Left kidney (tissue), 2 donors: Measurements from ENCODE around the gene CCDC97. TPM values are rescaled to one million over a fixed set of nuclear protein-coding genes. Genes with fewer than 3 reads are reported as not detected.
"Not testable (repeated sequence)": the region's sequence is repeated elsewhere in the genome, so short reads cannot be mapped to it uniquely, and the experiment has no call there.

ENCODE experiments used
- DNase-seq: peaks from one replicate; pipeline ENCODE4 v3.0.0-alpha.2; 2013
- polyA plus RNA-seq: library from polyadenylated mRNA; unstranded; fragments of 120-200 nt; gene quantifications from one replicate; pipeline ENCODE4 v1.2.1, GENCODE V29; 2013; ENCODE audit not compliant: insufficient read length

CCDC97 gene
- polyA plus RNA-seq, 1 donor: 31.0 TPM

DNA sequence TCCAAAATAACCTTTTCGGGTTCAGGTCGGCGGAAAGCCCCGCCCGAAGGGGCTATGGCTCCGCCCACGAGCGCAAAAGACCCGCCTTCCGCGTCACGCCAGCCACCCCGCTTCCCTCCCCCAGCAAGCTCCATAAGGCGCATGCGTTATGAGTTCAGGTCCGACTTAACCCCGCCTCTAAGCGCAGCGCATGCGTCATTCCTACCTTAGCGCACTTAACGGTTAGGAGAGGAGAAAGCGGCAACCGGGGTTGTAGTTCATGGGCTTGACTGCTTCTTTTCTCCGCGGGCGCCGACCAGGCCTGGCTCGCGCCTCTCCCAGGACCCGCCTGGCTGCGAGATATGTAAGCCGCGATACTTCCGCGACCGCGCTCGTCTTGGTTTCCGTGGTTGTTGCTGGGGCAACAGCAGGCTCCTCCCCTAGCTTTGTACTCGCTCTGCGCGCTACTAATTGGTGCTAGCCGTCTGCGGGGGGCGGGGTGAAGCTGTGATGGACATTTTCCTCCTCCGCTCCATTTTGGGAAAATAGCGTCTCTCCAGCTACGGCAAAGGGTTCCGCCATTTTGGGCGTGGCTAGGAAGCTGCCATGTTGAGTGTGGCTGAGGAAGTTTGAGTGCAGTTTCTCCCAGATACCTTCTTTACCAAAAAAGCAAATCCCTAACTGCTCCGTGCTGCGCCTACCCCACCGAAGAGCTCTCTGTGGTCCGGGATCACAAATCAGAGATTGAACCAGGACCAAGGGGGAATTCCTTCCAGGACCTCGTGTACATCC is 54.0 kb downstream of the CCDC97 start, which contains the start of gene B9D2:
TSS of gene B9D2 (minus strand) at position 397 of the 771 bp plus-strand sequence. CDS start 630 bp downstream, outside the sequence.
- peak; percentile 98 for DNase-seq

DNA sequence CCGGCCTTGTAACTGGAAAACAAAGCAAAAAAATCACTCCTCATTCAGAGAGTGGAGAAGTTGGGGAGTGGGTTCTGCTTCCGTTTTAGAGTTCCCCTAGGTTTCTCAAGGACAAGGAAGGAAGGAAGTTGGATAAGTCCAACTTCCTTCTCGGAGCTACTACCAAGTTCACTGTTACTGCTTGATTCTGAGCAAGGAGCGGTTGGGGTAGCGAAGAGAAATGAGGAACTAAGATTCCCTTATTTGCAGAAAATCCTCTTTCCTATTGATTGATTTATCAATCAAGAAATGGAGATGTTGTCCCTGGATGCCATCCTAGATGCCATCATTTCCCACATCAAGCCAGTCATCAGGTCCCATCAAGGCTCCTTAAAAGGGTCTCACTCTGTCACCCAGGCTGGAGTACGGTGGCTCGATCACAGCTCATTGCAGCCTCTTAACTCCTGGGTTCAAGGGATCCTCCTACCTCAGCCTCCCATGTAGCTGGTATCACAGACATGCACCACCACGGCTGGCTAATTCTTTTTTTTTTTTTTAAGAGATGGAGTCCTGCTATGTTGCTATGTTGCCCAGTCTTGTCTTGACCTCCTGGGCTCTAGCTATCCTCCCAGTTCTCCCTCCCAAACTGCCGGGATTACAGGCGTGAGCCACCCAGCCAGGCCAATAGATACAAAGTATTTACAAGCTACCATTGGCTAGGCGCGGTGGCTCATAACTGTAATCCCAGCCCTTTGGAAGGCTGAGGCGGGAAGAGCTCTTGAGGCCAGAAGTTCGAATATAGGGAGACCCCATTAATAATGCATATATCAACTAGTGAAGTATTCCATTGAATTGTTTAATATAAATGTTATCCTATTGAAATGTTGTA is 54.8 kb downstream of the CCDC97 start:
- no peak for DNase-seq

DNA sequence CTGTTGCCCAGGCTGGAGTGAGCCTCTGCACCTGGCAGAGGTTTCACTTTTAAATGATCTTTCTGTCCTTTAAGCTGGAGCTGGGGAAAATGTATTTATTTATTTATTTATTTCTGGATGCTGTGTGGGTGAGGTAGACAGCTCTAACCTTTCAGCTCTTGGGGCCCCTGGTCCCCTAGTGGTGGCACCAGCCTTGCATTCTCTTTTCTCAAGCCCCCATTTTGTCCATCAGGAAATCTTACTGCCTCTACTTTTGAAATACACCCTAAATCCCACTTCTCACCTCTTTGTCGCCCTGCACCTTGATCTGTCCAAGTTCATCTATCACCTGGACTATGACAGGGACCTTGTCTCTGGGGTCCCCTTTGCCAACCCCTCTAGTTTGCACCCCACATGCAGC is 56.1 kb downstream of the CCDC97 start:
- no peak for DNase-seq

DNA sequence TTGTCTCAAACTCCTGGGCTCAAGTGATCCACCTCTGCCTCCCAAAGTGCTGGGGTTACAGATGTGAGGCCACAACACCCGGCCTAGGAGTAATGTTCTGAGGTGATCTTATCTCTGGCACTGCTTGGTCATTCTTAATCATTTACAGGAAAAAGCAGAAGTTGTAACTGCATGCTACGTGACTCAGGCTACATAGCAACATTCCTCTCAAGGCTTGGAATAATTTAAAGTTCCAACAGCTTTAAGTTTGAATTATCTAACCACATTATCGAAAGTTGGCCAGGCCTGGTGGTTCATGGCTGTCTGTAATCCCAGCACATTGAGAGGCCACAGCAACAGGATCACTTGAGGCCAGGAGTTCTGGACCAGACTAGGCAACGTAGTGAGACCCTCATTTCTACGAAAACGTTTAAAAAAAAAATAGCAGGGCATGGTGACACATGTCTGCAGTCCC is 57.9 kb downstream of the CCDC97 start:
- no peak for DNase-seq

DNA sequence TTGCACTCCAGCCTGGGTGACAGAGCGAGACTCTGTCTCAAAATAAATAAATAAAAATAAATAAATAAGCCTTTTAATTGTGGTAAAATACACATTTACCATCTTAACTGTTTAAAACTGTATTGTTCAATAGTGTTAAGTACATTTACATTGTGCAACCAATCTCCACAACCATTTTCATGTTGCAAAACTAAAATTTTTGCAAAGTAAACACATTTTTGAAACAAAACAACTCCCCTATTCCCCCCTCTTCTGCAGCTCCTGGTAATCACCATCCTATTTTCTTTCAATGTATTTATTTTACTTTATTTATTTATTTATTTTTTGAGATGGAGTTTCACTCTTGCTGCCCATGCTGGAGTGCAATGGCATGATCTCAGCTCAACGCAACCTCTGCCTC is 59.8 kb downstream of the CCDC97 start:
- DNase-seq: no peak

DNA sequence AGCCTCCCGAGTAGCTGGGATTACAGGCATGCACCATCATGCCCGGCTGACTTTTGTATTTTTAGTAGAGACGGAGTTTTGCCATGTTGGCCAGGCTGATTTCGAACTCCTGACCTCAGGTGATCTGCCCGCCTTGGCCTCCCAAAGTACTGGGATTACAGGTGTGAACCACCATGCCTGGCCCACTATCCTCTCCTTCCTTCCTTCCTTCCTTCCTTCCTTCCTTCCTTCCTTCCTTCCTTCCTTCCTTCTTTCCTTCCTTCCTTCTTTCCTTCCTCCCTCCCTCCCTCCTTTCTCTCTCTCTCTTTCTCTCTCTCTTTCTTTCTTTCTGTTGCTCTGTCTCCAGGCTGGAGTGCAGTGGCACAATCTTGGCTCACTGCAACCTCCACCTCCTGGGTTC is 61.1 kb downstream of the CCDC97 start:
- DNase-seq: not testable (repeated sequence)

DNA sequence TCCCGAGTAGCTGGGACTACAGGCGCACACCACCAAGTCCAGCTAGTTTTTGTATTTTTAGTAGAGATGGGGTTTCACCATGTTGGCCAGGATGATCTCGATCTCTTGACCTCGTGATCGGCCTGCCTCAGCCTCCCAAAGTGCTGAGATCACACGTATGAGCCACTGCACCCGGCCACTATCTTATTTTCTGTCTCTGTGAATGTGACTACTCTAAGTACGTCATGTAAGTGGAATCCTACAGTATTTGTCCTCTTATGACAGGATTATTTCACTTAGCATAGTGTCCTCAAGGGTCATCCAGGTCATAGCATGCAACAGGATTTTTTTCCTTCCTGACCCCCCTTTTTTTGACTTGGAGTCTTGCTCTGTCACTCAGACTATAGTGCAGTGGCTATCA is 61.6 kb downstream of the CCDC97 start:
- no peak for DNase-seq

DNA sequence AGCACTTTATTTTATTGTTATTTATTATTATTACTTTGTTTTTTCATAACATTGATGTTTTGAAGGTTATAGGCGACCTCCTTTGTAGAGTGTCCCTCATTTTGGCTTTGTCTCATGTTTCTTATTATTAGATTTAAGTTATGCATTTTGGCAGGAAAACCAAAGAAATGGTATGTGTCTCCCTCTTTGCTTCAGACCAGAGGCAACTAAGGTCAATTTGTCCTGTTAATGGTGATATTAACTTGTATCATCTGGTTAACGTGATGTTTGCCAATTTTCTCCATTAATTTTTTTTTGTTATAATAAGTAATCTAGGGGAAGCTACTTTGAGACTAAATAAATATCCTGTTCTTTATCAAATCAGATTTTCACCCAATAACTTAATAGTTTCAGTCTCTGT is 62.5 kb downstream of the CCDC97 start:
- DNase-seq: no peak

DNA sequence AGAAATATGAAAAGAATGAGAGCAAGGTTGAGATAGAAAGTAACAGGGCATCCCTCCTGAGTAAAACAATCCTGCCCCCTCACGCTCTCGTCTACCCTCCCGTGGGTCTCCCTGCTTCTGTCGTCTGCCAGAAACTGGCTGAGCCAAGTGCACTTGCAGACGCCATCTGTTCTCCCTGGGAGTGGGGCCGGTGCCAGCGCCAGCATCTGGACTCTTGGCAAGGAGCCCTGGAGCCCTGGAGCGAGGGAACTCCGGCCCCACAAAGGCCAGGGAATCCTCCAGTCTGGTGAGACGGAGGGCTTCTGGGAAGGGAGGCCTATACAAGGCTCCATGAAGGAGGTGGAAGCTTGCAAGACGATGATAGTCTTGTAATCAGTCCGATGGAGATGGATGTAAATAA is 64.0 kb downstream of the CCDC97 start:
- no peak for DNase-seq

Other genes with a start within 250 kb of the CCDC97 start
- gene CYP2A13, start 221.7 kb upstream of the CCDC97 start, polyA plus RNA-seq: not detected
- gene CYP2F1, start 195.7 kb upstream of the CCDC97 start, polyA plus RNA-seq: 0.28 TPM
- gene CYP2S1, start 117.0 kb upstream of the CCDC97 start, polyA plus RNA-seq: 0.52 TPM
- gene AXL, start 90.9 kb upstream of the CCDC97 start, polyA plus RNA-seq: 35.4 TPM
- gene HNRNPUL1, start 45.8 kb upstream of the CCDC97 start, polyA plus RNA-seq: 214 TPM
- 30.8 TPM for gene TGFB1, start 43.8 kb downstream of the CCDC97 start, polyA plus RNA-seq
- gene B9D2, start 54.0 kb downstream of the CCDC97 start, polyA plus RNA-seq: 7.3 TPM
- 19.5 TPM for gene TMEM91, start 66.4 kb downstream of the CCDC97 start, polyA plus RNA-seq
- gene EXOSC5, start 87.2 kb downstream of the CCDC97 start, polyA plus RNA-seq: 13.9 TPM
- 31.1 TPM for gene BCKDHA, start 87.6 kb downstream of the CCDC97 start, polyA plus RNA-seq
- gene B3GNT8, start 117.2 kb downstream of the CCDC97 start, polyA plus RNA-seq: 3.0 TPM
- gene DMAC2, start 129.7 kb downstream of the CCDC97 start, polyA plus RNA-seq: 55.7 TPM
- 6.3 TPM for gene ERICH4, start 133.0 kb downstream of the CCDC97 start, polyA plus RNA-seq